A673 (cell line): ENCODE results near the gene ADM2.

Experiments
- CTCF ChIP-seq: fragments of 300-800, 200-600 bp; sonication (generic); conservative IDR thresholded peaks from 2 replicates; pipeline ENCODE4 v1.5.1; 2017; ENCODE audit warnings: low read depth, mild to moderate bottlenecking, antibody characterized with exemption, low read length, moderate library complexity, mixed read lengths
- EZH2 ChIP-seq: fragments of 200-600 bp; sonication (generic); IDR thresholded peaks from 2 replicates; pipeline ENCODE4 v1.6.1; 2017; ENCODE audit warnings: borderline replicate concordance, low read depth, mild to moderate bottlenecking, mixed read lengths, antibody characterized with exemption, low read length; ENCODE audit not compliant: poor library complexity, severe bottlenecking

GRCh38 chr22:50522208-50522805 is 41.0 kb downstream of the ADM2 start:
- TF ChIP-seq CTCF = no peak
- TF ChIP-seq EZH2 = no peak
